GM12865 (cell line): Measurements from ENCODE around the gene DHX34.
"Not testable (repeated sequence)": the region's sequence is repeated elsewhere in the genome, so short reads cannot be mapped to it uniquely, and the experiment has no call there.

Experiments
- DNase-seq: peaks from one replicate; pipeline ENCODE4 v3.0.0; 2010; ENCODE audit warnings: low read depth
- H3K4me3 ChIP-seq: 2 replicates; pipeline ENCODE4 v1.5.1; 2011; ENCODE audit warnings: mild to moderate bottlenecking, low read depth, low read length, control low read depth
- CTCF ChIP-seq: IDR thresholded peaks from 2 replicates; pipeline ENCODE4 v1.5.1; 2011; ENCODE audit warnings: low read length, control low read depth, low read depth, inconsistent platforms; ENCODE audit not compliant: insufficient read depth; ENCODE audit errors: missing control alignments

The DHX34 gene

GRCh38 chr19:47340477-47341208, 8.5 kb upstream of the DHX34 start:
- DNase-seq = no peak
- H3K4me3 ChIP-seq = no peak overlapping the region
- TF ChIP-seq CTCF = no peak

DNA sequence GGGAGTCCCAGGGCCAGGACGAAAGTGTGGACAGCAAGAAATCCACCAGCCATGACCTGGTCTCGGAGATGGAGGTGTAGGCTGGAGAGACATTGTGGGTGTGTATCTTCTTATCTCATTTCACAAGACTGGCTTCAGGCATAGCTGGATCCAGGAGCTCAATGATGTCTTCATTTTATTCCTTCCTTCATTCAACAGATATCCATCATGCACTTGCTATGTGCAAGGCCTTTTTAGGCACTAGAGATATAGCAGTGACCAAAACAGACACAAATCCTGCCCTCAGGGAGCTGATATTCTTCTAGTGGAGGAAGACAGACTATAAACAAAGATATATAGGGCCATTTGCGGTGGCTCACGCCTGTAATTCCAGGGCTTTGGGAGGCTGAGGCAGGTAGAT, 7.4 kb upstream of the DHX34 start:
- TF ChIP-seq CTCF = no peak
- DNase-seq = no peak
- no peak overlapping the region for H3K4me3 ChIP-seq

DNA sequence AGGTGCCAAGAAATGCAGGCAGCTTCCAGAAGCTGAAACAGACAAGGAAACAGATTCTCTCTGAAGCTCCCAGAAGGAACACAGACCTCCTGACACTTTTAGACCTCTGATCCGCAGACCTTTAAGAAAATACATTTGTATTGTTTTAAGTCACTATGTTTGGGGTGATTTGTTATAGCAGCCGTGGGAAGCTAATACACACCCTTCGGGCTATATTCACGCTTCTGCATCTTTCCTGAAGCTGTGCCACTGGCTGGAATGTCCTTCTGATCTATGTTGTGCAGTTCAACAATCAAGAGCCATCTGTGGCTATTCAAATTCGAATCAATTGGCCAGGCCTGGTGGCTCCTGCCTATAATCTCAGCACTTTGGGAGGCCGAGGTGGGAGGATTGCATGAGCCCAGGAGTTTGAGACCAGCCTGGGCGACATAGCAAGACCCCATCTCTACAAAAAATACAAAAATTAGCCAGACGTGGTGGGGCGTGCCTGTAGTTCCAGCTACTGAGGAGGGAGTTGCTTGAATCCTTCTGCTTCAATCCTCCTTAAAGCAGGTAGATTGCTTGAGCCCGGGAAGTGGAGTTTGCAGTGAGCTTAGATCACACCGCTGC, 5.8 kb upstream of the DHX34 start:
- DNase-seq = no peak

DNA sequence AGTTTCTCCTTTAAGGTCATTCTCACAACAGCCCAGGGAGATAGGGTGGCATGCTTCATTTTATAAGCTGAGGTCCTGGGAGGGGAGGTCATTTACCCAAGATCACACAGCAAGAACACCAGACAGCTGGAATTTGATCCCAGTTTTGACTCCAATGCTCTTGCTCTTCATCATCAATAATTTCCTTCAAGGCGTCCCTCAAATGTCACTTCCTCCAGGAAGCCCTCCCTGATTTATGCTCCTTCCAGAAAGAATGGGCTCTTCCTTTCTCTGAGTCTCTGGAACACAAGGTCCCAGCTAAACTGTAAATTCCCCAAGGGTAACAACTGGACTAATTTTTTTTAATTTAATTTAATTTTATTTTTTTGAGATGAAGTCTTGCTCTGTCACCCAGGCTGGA, 4.7 kb upstream of the DHX34 start:
- no peak overlapping the region for H3K4me3 ChIP-seq
- no peak for DNase-seq
- no peak for TF ChIP-seq CTCF

More for the DNA sequence above, 5.8 kb upstream of the DHX34 start:
- H3K4me3 ChIP-seq = no peak overlapping the region
- no peak for TF ChIP-seq CTCF

DNA sequence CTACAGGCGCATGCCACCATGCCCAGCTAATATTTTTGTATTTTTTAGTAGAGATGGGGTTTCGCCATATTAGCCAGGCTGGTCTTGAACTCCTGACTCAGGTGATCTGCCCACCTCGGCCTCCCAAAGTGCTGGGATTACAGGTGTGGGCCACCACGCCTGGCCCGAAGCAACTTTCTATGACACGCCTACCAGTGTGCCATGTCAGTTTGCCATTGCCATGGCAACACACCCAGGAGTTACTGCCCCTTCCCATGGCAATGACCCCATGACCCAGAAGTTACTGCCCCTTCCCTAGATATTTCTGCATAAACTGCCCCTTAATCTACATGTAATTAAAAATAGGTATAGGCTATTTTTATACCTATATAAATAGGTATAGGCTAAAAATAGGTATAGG, 3.1 kb upstream of the DHX34 start:
- not testable (repeated sequence) for H3K4me3 ChIP-seq, DNase-seq

DNA sequence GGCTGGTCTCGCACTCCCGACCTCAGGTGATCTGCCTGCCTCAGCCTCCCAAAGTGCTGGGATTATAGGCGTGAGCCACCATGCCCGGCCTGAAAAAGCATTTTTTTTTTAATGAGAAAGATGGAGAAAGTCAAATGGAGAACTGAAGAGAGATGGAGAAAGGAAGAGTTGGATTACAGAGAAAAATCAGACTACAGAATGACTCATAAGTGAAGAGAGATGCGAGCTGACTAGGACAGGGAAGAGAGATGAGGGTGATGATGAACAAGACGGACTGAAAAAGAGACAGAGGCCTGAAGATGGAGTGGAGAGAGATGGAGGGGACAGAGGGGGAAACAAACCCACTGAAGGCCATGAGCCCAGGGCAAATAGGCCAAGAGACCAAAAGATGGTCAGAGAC, 1.5 kb downstream of the DHX34 start:
- no peak for TF ChIP-seq CTCF
- DNase-seq = no peak
- H3K4me3 ChIP-seq = no peak overlapping the region

GRCh38 chr19:47351548-47351947, 2.4 kb downstream of the DHX34 start:
- no peak overlapping the region for H3K4me3 ChIP-seq
- no peak for TF ChIP-seq CTCF
- DNase-seq = peak; percentile 45
